Measurements from ENCODE around the gene HAUS7.

Gene HAUS7

GRCh38 chrX:153507484-153508178 is 37.3 kb upstream of the HAUS7 start:
- DNase-seq = peak; percentile 67
- peaks cover 0 to 1% of the 10 kb centered on the region in 2 donors for H3K36me3 Mint-ChIP-seq
- peak overlapping the region in 1 of 2 donors; percentile 56 for H3K4me3 Mint-ChIP-seq
- H3K27ac Mint-ChIP-seq = no peak overlapping the region
- peaks cover 5 to 16% of the 10 kb centered on the region in 2 donors for H3K27me3 Mint-ChIP-seq
- ATAC-seq (replicated peaks) = peak; percentile 99
- H3K4me1 Mint-ChIP-seq = peaks cover 3 to 9% of the 10 kb centered on the region in 2 donors
- no peaks in the 10 kb centered on the region for H3K9me3 Mint-ChIP-seq

- Mint-ChIP-seq H3K9me3 (peaks cover 0 to 7% of the 10 kb centered on the region in 2 donors), H3K27me3 (peaks cover 5 to 16% of the 10 kb centered on the region in 2 donors), H3K4me1 (peaks cover 7 to 9% of the 10 kb centered on the region in 2 donors), H3K4me3 (no peak overlapping the region), H3K36me3 (peaks cover 0 to 1% of the 10 kb centered on the region in 2 donors), H3K27ac (no peak overlapping the region)
- no peak for ATAC-seq (replicated peaks)
- DNase-seq = no peak
Measured at GRCh38 chrX:153505361-153505760, 35.0 kb upstream of the HAUS7 start.

DNA sequence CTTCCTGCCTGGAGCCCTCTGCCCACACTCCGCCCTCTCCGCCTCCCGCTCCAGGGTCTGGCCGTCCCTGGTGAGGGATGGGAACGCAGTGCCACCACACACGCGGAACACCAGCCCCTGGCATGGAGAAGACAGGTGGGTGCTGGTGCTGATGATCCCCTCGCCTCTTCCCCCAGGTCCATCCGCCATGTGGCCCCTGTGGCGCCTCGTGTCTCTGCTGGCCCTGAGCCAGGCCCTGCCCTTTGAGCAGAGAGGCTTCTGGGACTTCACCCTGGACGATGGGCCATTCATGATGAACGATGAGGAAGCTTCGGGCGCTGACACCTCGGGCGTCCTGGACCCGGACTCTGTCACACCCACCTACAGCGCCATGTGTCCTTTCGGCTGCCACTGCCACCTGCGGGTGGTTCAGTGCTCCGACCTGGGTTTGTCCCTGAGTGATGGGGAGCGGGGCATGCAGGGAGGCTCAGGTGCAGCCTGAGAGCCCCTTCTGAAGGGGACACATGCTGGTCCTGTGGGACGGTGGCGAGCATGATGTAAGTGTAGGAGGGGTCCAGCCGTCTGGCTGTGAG is 34.2 kb upstream of the HAUS7 start:
- ATAC-seq (replicated peaks) (no peak), DNase-seq (no peak)
- H3K27ac Mint-ChIP-seq = no peak overlapping the region
- peaks cover 0 to 1% of the 10 kb centered on the region in 2 donors for H3K36me3 Mint-ChIP-seq
- peaks cover 0 to 8% of the 10 kb centered on the region in 2 donors for H3K9me3 Mint-ChIP-seq
- H3K4me3 Mint-ChIP-seq = no peak overlapping the region
- peaks cover 5 to 16% of the 10 kb centered on the region in 2 donors for H3K27me3 Mint-ChIP-seq
- peaks cover 7 to 9% of the 10 kb centered on the region in 2 donors for H3K4me1 Mint-ChIP-seq

DNA sequence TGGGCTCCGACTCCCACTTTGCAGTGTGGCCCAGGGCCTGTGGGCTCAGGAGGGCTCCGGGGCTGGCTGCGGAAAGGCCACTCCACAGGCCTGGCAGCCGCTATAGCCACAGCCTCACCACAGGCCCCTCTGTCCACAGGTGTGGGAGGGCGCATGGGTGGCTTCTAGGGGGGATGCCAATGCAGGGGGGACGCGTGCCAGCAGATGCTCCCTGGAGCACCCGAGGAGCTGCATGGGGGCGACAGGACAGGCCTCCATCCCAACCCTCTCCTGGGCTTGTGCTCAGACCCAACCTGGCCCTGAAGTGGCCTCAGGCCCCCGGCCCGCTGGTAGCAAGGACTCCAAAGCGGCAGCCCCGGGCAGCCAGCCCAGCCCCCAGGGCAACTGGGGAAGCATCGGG is 32.4 kb upstream of the HAUS7 start:
- Mint-ChIP-seq H3K4me3 (no peak overlapping the region), H3K27me3 (peaks cover 9 to 15% of the 10 kb centered on the region in 2 donors), H3K36me3 (no peaks in the 10 kb centered on the region), H3K9me3 (peaks cover 0 to 8% of the 10 kb centered on the region in 2 donors), H3K4me1 (peaks cover 4 to 7% of the 10 kb centered on the region in 2 donors), H3K27ac (no peak overlapping the region)
- ATAC-seq (replicated peaks) (no peak), DNase-seq (no peak)

GRCh38 chrX:153502131-153502530 is 31.8 kb upstream of the HAUS7 start:
- H3K27me3 Mint-ChIP-seq = peaks cover 11 to 16% of the 10 kb centered on the region in 2 donors
- DNase-seq (no peak), ATAC-seq (replicated peaks) (no peak)
- no peak overlapping the region for H3K27ac Mint-ChIP-seq
- H3K9me3 Mint-ChIP-seq = peaks cover 0 to 8% of the 10 kb centered on the region in 2 donors
- no peak overlapping the region for H3K4me3 Mint-ChIP-seq
- peaks cover 2 to 3% of the 10 kb centered on the region in 2 donors for H3K4me1 Mint-ChIP-seq
- H3K36me3 Mint-ChIP-seq = no peaks in the 10 kb centered on the region

- H3K9me3 Mint-ChIP-seq = peaks cover 0 to 8% of the 10 kb centered on the region in 2 donors
- DNase-seq (no peak), ATAC-seq (replicated peaks) (no peak)
- H3K27me3 Mint-ChIP-seq = peaks cover 6 to 11% of the 10 kb centered on the region in 2 donors
- no peak overlapping the region for H3K27ac Mint-ChIP-seq
- no peak overlapping the region for H3K4me3 Mint-ChIP-seq
- no peaks in the 10 kb centered on the region for H3K36me3 Mint-ChIP-seq
- H3K4me1 Mint-ChIP-seq = peaks cover 0 to 3% of the 10 kb centered on the region in 2 donors
Measured at GRCh38 chrX:153501530-153501929, 31.2 kb upstream of the HAUS7 start.

GRCh38 chrX:153500676-153501280 is 30.4 kb upstream of the HAUS7 start:
- ATAC-seq (replicated peaks) (no peak), DNase-seq (no peak)
- peaks cover 8 to 11% of the 10 kb centered on the region in 2 donors for H3K27me3 Mint-ChIP-seq
- H3K4me1 Mint-ChIP-seq = peaks cover 0 to 3% of the 10 kb centered on the region in 2 donors
- H3K4me3 Mint-ChIP-seq = no peak overlapping the region
- H3K36me3 Mint-ChIP-seq = no peaks in the 10 kb centered on the region
- H3K27ac Mint-ChIP-seq = no peak overlapping the region
- H3K9me3 Mint-ChIP-seq = peaks cover 0 to 8% of the 10 kb centered on the region in 2 donors

- DNase-seq (no peak), ATAC-seq (replicated peaks) (no peak)
- H3K4me1 Mint-ChIP-seq = peaks cover 3 to 5% of the 10 kb centered on the region in 2 donors
- H3K4me3 Mint-ChIP-seq = no peak overlapping the region
- H3K36me3 Mint-ChIP-seq = no peaks in the 10 kb centered on the region
- no peak overlapping the region for H3K27ac Mint-ChIP-seq
- peaks cover 12 to 17% of the 10 kb centered on the region in 2 donors for H3K27me3 Mint-ChIP-seq
- H3K9me3 Mint-ChIP-seq = peaks cover 0 to 8% of the 10 kb centered on the region in 2 donors
Measured at GRCh38 chrX:153499876-153500275, 29.5 kb upstream of the HAUS7 start.

GRCh38 chrX:153499341-153499740 is 29.0 kb upstream of the HAUS7 start:
- ATAC-seq (replicated peaks) = no peak
- H3K36me3 Mint-ChIP-seq = no peaks in the 10 kb centered on the region
- H3K27ac Mint-ChIP-seq = no peak overlapping the region
- H3K4me1 Mint-ChIP-seq = peaks cover 3 to 6% of the 10 kb centered on the region in 2 donors
- H3K9me3 Mint-ChIP-seq = peaks cover 0 to 8% of the 10 kb centered on the region in 2 donors
- no peak overlapping the region for H3K4me3 Mint-ChIP-seq
- peaks cover 11 to 20% of the 10 kb centered on the region in 2 donors for H3K27me3 Mint-ChIP-seq
- DNase-seq = no peak

- Mint-ChIP-seq H3K4me1 (peaks cover 3 to 6% of the 10 kb centered on the region in 2 donors), H3K27ac (no peak overlapping the region), H3K9me3 (peaks cover 0 to 8% of the 10 kb centered on the region in 2 donors), H3K4me3 (no peak overlapping the region), H3K27me3 (peaks cover 11 to 27% of the 10 kb centered on the region in 2 donors), H3K36me3 (no peaks in the 10 kb centered on the region)
- ATAC-seq (replicated peaks) (no peak), DNase-seq (no peak)
Measured at GRCh38 chrX:153498453-153498852, 28.1 kb upstream of the HAUS7 start.

- H3K4me1 Mint-ChIP-seq = peaks cover 3 to 6% of the 10 kb centered on the region in 2 donors
- H3K27me3 Mint-ChIP-seq = peaks cover 11 to 28% of the 10 kb centered on the region in 2 donors
- H3K9me3 Mint-ChIP-seq = peaks cover 0 to 8% of the 10 kb centered on the region in 2 donors
- no peak overlapping the region for H3K27ac Mint-ChIP-seq
- H3K36me3 Mint-ChIP-seq = no peaks in the 10 kb centered on the region
- no peak overlapping the region for H3K4me3 Mint-ChIP-seq
- DNase-seq = no peak
- no peak for ATAC-seq (replicated peaks)
Measured at GRCh38 chrX:153496590-153496959, 26.2 kb upstream of the HAUS7 start.

DNA sequence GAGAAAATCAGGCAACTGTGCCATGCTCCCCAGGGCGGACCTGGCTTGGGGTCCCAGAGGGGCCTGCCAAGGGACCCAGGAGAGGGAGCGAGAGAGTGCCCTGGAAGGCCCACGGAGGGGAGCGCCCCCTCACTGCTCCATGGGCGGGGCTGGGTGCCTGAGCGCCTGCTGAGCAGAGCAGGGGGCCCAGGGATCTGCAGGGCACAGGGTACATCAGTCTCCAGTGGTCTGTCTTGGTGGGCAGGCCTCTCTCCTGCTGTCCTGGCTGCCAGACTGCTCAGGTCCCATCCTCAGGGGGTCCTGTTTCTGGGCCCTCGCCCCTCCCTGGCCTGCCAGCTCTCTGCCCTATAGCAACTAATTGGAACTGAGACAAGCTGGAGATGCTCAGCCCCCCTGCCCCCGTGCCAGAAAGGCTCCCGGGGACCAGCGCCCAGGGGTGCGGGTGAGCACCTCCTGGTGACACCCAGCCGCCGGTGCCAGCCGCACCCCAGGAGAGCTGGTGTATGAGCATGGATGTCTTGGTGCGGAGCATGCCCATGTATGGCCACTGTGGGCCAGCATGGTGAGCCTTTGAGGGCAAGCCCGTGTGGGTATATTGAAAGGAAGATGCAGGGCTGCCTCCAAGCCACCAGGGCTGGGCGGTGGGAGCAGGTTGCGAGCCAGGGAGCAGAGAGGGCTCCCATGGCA is 25.7 kb upstream of the HAUS7 start:
- DNase-seq (no peak), ATAC-seq (replicated peaks) (no peak)
- Mint-ChIP-seq H3K27me3 (peaks cover 11 to 28% of the 10 kb centered on the region in 2 donors), H3K4me3 (no peak overlapping the region), H3K27ac (no peak overlapping the region), H3K4me1 (peaks cover 3 to 6% of the 10 kb centered on the region in 2 donors), H3K9me3 (peaks cover 0 to 7% of the 10 kb centered on the region in 2 donors), H3K36me3 (no peaks in the 10 kb centered on the region)

- ATAC-seq (replicated peaks) = no peak
- Mint-ChIP-seq H3K27ac (no peak overlapping the region), H3K4me3 (no peak overlapping the region), H3K9me3 (peaks cover 0 to under 1% of the 10 kb centered on the region in 2 donors), H3K36me3 (no peaks in the 10 kb centered on the region), H3K4me1 (peaks cover 0 to 6% of the 10 kb centered on the region in 2 donors), H3K27me3 (peaks cover 11 to 28% of the 10 kb centered on the region in 2 donors)
- no peak for DNase-seq
Measured at GRCh38 chrX:153495362-153495751, 25.0 kb upstream of the HAUS7 start.

Data from stimulated activated naive B cell treated with anti-CD40 and anti-IgM and Interleukin-4, amounts not matched to agents 10 μg/mL and 1 μg/mL and 100 μg/mL, for 72 hours (primary cell).